GM23248 (cell line): ENCODE measurements around the gene MKS1. TPM values are rescaled to one million over a fixed set of nuclear protein-coding genes. Genes with fewer than 3 reads are reported as not detected.

Experiments used
- DNase-seq: peaks from one replicate; pipeline ENCODE4 v3.0.0-alpha.2; 2015
- H2AFZ ChIP-seq: fragments of 200-600 bp; sonication (generic); 2 replicates; pipeline ENCODE4 v1.6.1; 2016; ENCODE audit warnings: antibody characterized with exemption
- H3F3A ChIP-seq: fragments of 200-600 bp; sonication (generic); 2 replicates; pipeline ENCODE4 v1.6.1; 2016; ENCODE audit warnings: mild to moderate bottlenecking, antibody characterized with exemption, mixed run types; ENCODE audit not compliant: insufficient read depth
- H3K27ac ChIP-seq: fragments of 200-600 bp; sonication (generic); 2 replicates; pipeline ENCODE4 v1.5.1; 2016; ENCODE audit warnings: mild to moderate bottlenecking
- H3K27me3 ChIP-seq: fragments of 200-600 bp; sonication (generic); replicated peaks from 2 replicates; pipeline ENCODE4 v1.6.1; 2016; ENCODE audit warnings: mild to moderate bottlenecking; ENCODE audit not compliant: insufficient read depth
- H3K36me3 ChIP-seq: fragments of 200-600 bp; sonication (generic); 2 replicates; pipeline ENCODE4 v1.6.1; 2016; ENCODE audit warnings: low read depth, mild to moderate bottlenecking
- H3K4me1 ChIP-seq: fragments of 200-600 bp; sonication (generic); 2 replicates; pipeline ENCODE4 v1.6.1; 2016; ENCODE audit warnings: mild to moderate bottlenecking; ENCODE audit not compliant: insufficient read depth
- H3K4me2 ChIP-seq: fragments of 200-600 bp; sonication (generic); one replicate; pipeline ENCODE4 v1.6.1; 2016; ENCODE audit warnings: mild to moderate bottlenecking; ENCODE audit not compliant: unreplicated experiment
- H3K4me3 ChIP-seq: fragments of 200-600 bp; sonication (generic); 2 replicates; pipeline ENCODE4 v1.5.1; 2016; ENCODE audit warnings: mild to moderate bottlenecking
- H3K79me2 ChIP-seq: fragments of 200-600 bp; sonication (generic); 2 replicates; pipeline ENCODE4 v1.6.1; 2016; ENCODE audit warnings: mild to moderate bottlenecking; ENCODE audit not compliant: insufficient read depth
- H3K9ac ChIP-seq: fragments of 200-600 bp; sonication (generic); 2 replicates; pipeline ENCODE4 v1.6.1; 2016; ENCODE audit warnings: mild to moderate bottlenecking
- H3K9me2 ChIP-seq: fragments of 200-600 bp; sonication (generic); 2 replicates; pipeline ENCODE4 v1.6.1; 2016; ENCODE audit warnings: mixed run types, mild to moderate bottlenecking, moderate library complexity; ENCODE audit not compliant: insufficient read depth
- H3K9me3 ChIP-seq: fragments of 200-600 bp; sonication (generic); one replicate; pipeline ENCODE4 v1.6.1; 2017; ENCODE audit warnings: low read depth
- H4K20me1 ChIP-seq: fragments of 200-600 bp; sonication (generic); 2 replicates; pipeline ENCODE4 v1.6.0; 2016; ENCODE audit not compliant: insufficient read depth
- EZH2 ChIP-seq: fragments of 200-600 bp; sonication (generic); IDR thresholded peaks from 2 replicates; pipeline ENCODE4 v1.6.1; 2018; ENCODE audit warnings: antibody characterized with exemption, mild to moderate bottlenecking; ENCODE audit not compliant: insufficient read depth, poor library complexity, severe bottlenecking
- EZH2phosphoT487 ChIP-seq: fragments of 200-600 bp; sonication (generic); IDR thresholded peaks from 2 replicates; pipeline ENCODE4 v1.6.1; 2018; ENCODE audit warnings: antibody characterized with exemption, moderate library complexity, mild to moderate bottlenecking, low read depth; ENCODE audit not compliant: insufficient read depth
- WGBS, 2 experiments: methylation state at CpG; one replicate each; pipeline ENCODE4 v1.1.6; 2015 to 2017; ENCODE audit warnings: low lambda C conversion rate in 2 of 2, low coverage in 1 of 2; ENCODE audit errors: missing lambda C conversion rate in 2 of 2; 5-methylcytosine and 5-hydroxymethylcytosine counted together
- in situ Hi-C: fragments of 300-500 bp; cut with MboI; formaldehyde crosslinking; loops from 2 replicates; pipeline ENCODE4 v1.15.0; 2020
- polyA plus RNA-seq: library from polyadenylated mRNA; unstranded; fragments of >200 nt; fragmentation: Nextera tagmentation; extraction: Ambion mirVana; gene quantifications from 2 replicates; pipeline ENCODE4 v1.2.1, GENCODE V29; 2016
- total RNA-seq: library from RNA; depleted of rRNA; stranded (reverse); fragments of >200 nt; shearing (Covaris generic); gene quantifications from 2 replicates; pipeline ENCODE4 v1.2.3, GENCODE V29; 2014

Gene MKS1
- total and polyA plus RNA-seq, 2 experiments from 2014 or later = 14.1 to 15.3 TPM

DNA sequence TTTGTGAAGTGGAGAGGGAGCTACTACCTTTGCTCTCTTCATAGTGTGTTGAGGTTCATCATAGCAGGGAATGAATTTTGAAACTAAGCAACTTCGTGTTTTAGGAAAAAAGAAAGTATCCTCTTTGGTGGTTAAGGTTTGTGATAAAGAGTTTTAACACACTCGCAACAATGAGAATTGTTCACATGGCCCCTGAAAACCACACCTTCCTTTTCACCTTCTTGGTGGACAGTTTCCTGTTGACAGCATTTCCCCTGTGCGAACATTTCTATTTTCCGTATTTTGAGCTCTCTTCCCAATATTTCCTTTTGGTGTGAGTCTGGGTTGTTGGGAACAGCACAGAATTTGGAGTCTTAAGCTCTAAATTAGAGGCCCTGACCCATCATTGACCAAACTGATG is 48.4 kb downstream of the MKS1 start:
- no peaks in the 10 kb centered on the region for H3F3A ChIP-seq
- no peak overlapping the region for H3K27ac ChIP-seq
- no peaks in the 10 kb centered on the region for H3K4me1 ChIP-seq
- H4K20me1 ChIP-seq = no peaks in the 10 kb centered on the region
- H2AFZ ChIP-seq = no peak overlapping the region
- no peak overlapping the region for H3K4me3 ChIP-seq
- DNase-seq = no peak
- no peaks in the 10 kb centered on the region for H3K79me2 ChIP-seq
- in situ Hi-C loops = no loop called here
- WGBS, 2 experiments = 39 to 45% methylated on average over 4 of the region's 4 CpGs
- H3K9me2 ChIP-seq = no peaks in the 10 kb centered on the region
- no peak for TF ChIP-seq EZH2phosphoT487
- TF ChIP-seq EZH2 = no peak
- H3K4me2 ChIP-seq = no peak overlapping the region
- H3K27me3 ChIP-seq = peaks cover 15% of the 10 kb centered on the region; the same call in 1 of the 2 replicates
- H3K36me3 ChIP-seq = no peaks in the 10 kb centered on the region
- H3K9ac ChIP-seq = no peak overlapping the region
- no peaks in the 10 kb centered on the region for H3K9me3 ChIP-seq

DNA sequence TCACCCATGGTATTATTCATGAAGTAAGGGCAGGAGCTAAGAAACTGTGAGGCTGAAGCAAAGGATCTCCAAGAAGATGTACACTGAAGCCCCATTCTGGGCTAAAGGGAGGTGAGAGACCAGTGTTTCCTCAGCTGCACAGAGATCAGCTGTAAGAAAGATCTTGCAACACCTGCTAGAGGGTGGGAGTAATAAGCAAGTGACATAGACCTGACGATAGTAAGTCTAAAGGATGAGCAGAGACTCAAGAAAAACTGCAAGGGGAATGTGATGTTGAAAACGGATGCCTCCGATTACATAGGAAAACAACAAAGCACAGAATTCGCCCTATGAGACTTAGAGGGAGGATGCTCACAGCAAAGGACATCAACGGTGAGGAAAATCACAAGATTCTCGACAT is 52.4 kb downstream of the MKS1 start, which contains the start of gene OR4D2:
OR4D2 (plus strand) TSS at position 301 of the 400 bp plus-strand sequence. CDS start 2,674 bp downstream, outside the sequence.
- Histone ChIP-seq H3K9me3 (no peaks in the 10 kb centered on the region), H3F3A (no peaks in the 10 kb centered on the region), H2AFZ (no peak within 1 kb of the TSS), H3K9ac (no peak within 1 kb of the TSS), H3K4me3 (no peak within 1 kb of the TSS), H3K79me2 (no peaks in the 10 kb centered on the region), H3K27me3 (peaks cover 19% of the 10 kb centered on the region; the same call in 1 of the 2 replicates), H3K4me1 (no peaks in the 10 kb centered on the region), H3K36me3 (no peaks in the 10 kb centered on the region), H3K9me2 (no peaks in the 10 kb centered on the region), H3K4me2 (no peak within 1 kb of the TSS), H3K27ac (no peak within 1 kb of the TSS), H4K20me1 (no peaks in the 10 kb centered on the region)
- DNase-seq = no peak
- 4 to 8% methylated on average over 6 of the region's 6 CpGs for WGBS, 2 experiments
- in situ Hi-C loops = no loop called here
- TF ChIP-seq EZH2 = no peak
- no peak for TF ChIP-seq EZH2phosphoT487

DNA sequence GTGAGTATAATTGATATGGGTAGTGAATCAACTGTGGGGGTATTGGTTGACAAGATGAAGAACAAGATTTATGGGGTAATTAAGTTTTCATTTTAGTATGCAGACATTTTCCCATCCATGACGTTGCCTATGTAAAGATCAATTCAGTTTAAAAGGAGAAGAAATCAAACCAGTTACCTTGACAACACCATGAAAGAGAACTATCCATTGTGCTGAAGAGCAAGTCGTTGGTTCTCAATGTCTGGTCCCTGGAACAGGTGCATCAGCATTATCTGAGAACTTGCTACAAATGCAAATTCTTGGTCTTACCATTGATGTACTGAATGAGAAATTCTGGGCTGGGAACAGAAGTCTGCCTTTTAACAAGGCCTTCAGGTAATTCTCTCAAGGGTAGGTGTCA is 53.1 kb downstream of the MKS1 start:
- Histone ChIP-seq H3K79me2 (no peaks in the 10 kb centered on the region), H3K4me2 (no peak overlapping the region), H3K36me3 (no peaks in the 10 kb centered on the region), H4K20me1 (no peaks in the 10 kb centered on the region), H3K4me1 (no peaks in the 10 kb centered on the region), H2AFZ (no peak overlapping the region), H3K27ac (no peak overlapping the region), H3F3A (no peaks in the 10 kb centered on the region), H3K4me3 (no peak overlapping the region), H3K9ac (no peak overlapping the region), H3K27me3 (0 out of 2 replicates have a peak, but pooled peaks cover 19% of the 10 kb centered on the region), H3K9me2 (no peaks in the 10 kb centered on the region), H3K9me3 (no peaks in the 10 kb centered on the region)
- TF ChIP-seq EZH2phosphoT487 (no peak), EZH2 (no peak)
- WGBS, 2 experiments = 9 to 20% methylated on average over 2 of the region's 2 CpGs
- in situ Hi-C loops = no loop called here
- DNase-seq = no peak

DNA sequence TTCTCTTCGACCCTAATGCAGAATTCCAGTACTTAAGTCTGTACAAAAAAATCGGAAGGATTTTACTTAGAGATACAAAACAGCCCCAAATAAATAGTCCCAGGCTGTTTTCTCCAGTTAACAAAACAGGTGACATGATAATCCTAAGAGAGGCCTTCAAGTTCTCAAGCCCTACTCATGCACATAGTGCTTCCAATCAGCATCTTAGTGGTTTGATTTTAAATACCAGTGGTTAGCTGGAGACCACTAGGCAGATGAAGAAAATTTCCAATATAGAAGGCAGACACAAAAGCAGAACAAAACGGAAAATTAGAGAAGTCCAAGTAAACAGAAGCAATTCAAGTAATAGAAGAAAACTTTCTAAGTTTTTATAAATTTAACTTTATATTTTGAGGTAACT is 57.5 kb downstream of the MKS1 start:
- TF ChIP-seq EZH2phosphoT487 = no peak
- no peak for TF ChIP-seq EZH2
- Histone ChIP-seq H3K79me2 (no peaks in the 10 kb centered on the region), H3K9me2 (no peaks in the 10 kb centered on the region), H2AFZ (no peak overlapping the region), H3K9ac (no peak overlapping the region), H3K27ac (no peak overlapping the region), H3K9me3 (no peaks in the 10 kb centered on the region), H3K27me3 (peaks cover 34% of the 10 kb centered on the region), H3K4me2 (no peak overlapping the region), H3K4me1 (no peaks in the 10 kb centered on the region), H3K4me3 (no peak overlapping the region), H4K20me1 (no peaks in the 10 kb centered on the region), H3F3A (no peaks in the 10 kb centered on the region), H3K36me3 (no peaks in the 10 kb centered on the region)
- no peak for DNase-seq
- in situ Hi-C loops = no loop called here
- WGBS, 2 experiments = 25 to 26% methylated on average over 3 of the region's 3 CpGs

GRCh38 chr17:58158181-58158580 is 60.9 kb downstream of the MKS1 start:
- Histone ChIP-seq H3F3A (no peaks in the 10 kb centered on the region), H3K79me2 (no peaks in the 10 kb centered on the region), H3K27ac (no peak overlapping the region), H3K4me3 (no peak overlapping the region), H3K9me2 (no peaks in the 10 kb centered on the region), H3K4me2 (no peak overlapping the region), H3K36me3 (no peaks in the 10 kb centered on the region), H2AFZ (no peak overlapping the region), H3K27me3 (peaks cover 40% of the 10 kb centered on the region), H4K20me1 (no peaks in the 10 kb centered on the region), H3K9me3 (no peaks in the 10 kb centered on the region), H3K9ac (no peak overlapping the region), H3K4me1 (no peaks in the 10 kb centered on the region)
- no peak for DNase-seq
- in situ Hi-C loops = no loop called here
- TF ChIP-seq EZH2 (no peak), EZH2phosphoT487 (no peak)
- WGBS, 2 experiments = 24 to 25% methylated on average over 2 of the region's 2 CpGs
